AG09319 (cell line): Measurements from ENCODE around the gene SOX18.

Source experiments
- DNase-seq: peaks from one replicate; pipeline ENCODE4 v3.0.0-alpha.2; 2010; ENCODE audit warnings: low read depth; ENCODE audit errors: extremely low read depth
- TF ChIP-seq, protein P1 (sequence below): IDR thresholded peaks from 2 replicates; pipeline ENCODE4 v1.5.1; 2011; ENCODE audit warnings: low read depth, mild to moderate bottlenecking, inconsistent platforms, low read length, moderate library complexity

The SOX18 gene

DNA sequence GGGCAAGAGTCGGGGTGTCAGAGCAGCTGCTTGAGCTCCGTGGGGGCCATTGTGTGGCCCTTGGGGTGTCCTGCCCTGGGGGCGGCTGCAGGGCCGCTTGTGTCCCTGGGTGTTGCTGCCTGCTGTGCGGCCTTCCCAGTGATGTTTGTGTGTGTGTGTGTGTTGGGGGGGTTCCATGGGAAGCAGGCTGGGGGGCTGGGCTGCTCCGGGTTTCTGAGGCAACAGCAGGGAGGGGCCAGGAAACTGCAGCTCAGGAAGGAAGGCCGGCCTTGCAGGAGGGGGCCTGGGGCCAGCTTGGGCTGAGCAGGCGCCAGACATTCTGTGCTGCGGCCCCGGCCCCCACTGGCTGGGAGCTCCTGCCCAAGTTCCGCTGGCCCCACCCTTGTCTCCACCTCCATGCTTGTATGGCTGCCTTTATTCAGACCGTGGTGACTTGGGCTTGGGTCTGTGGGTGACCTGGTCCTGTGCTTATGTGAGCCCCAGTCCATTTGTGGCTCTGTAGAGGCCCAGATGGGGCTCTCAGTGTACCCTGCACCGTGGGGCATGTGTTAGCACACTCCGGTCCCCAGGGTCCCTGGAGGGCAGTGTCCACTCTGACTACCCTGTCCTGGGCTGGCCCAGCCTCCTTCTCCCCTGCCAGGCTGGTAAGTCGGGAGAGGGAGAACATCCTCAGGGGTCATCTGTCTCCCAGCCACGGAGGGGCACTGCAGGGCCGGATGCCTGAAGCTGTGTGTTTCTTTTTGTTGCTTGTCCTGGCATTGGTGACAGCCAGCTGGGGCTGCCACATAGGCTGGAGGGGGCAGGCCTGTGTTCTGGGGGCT is 4.6 kb upstream of the SOX18 start:
- TF ChIP-seq, protein P1, sequence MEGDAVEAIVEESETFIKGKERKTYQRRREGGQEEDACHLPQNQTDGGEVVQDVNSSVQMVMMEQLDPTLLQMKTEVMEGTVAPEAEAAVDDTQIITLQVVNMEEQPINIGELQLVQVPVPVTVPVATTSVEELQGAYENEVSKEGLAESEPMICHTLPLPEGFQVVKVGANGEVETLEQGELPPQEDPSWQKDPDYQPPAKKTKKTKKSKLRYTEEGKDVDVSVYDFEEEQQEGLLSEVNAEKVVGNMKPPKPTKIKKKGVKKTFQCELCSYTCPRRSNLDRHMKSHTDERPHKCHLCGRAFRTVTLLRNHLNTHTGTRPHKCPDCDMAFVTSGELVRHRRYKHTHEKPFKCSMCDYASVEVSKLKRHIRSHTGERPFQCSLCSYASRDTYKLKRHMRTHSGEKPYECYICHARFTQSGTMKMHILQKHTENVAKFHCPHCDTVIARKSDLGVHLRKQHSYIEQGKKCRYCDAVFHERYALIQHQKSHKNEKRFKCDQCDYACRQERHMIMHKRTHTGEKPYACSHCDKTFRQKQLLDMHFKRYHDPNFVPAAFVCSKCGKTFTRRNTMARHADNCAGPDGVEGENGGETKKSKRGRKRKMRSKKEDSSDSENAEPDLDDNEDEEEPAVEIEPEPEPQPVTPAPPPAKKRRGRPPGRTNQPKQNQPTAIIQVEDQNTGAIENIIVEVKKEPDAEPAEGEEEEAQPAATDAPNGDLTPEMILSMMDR: no peak
- DNase-seq: no peak

GRCh38 chr20:64052987-64053840 is 3.8 kb upstream of the SOX18 start:
- no peak for DNase-seq
- TF ChIP-seq, protein P1: no peak

GRCh38 chr20:64052326-64052722 is 2.9 kb upstream of the SOX18 start:
- TF ChIP-seq, protein P1: no peak
- no peak for DNase-seq

DNA sequence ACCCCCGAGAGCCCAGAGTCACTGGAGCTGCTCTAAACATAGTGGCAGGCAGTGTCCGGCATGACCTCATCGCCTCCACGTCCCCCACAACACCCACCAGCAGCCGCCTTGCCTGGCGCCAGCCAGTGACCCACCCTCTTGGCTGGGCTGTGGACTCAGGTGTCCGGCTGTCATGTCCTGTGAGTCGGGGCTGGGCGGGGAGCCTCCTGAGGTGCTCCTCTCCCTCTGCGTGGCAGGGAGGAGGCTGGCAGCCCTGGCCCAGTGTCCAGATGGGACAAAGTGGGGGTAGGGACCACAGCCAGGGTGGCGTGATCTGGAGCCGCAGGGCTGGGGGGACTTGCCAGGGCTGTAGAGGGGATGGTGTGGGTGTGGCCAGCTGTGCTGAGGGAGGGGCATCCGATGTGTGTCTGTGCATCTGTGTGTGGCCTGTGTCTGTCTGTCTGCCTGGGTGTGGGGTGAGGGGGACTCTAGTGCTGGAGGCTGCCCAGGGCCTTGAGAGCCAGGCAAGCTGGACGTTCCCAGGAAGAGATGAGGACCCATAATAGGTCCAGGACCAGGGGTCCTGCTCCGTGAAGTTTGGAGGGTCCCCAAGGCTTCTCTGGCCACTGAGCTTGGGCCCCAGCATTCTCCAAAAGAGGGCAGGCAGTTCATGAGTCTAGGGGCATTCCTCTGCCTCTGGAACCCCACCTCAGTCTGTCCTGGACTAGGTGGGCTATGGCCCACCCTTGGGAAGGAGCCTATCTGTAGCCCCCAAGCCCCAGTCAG is 2.3 kb upstream of the SOX18 start:
- TF ChIP-seq, protein P1: no peak
- no peak for DNase-seq

- TF ChIP-seq, protein P1: no peak
- DNase-seq: no peak
Observed at GRCh38 chr20:64051033-64051452, 1.6 kb upstream of the SOX18 start.

DNA sequence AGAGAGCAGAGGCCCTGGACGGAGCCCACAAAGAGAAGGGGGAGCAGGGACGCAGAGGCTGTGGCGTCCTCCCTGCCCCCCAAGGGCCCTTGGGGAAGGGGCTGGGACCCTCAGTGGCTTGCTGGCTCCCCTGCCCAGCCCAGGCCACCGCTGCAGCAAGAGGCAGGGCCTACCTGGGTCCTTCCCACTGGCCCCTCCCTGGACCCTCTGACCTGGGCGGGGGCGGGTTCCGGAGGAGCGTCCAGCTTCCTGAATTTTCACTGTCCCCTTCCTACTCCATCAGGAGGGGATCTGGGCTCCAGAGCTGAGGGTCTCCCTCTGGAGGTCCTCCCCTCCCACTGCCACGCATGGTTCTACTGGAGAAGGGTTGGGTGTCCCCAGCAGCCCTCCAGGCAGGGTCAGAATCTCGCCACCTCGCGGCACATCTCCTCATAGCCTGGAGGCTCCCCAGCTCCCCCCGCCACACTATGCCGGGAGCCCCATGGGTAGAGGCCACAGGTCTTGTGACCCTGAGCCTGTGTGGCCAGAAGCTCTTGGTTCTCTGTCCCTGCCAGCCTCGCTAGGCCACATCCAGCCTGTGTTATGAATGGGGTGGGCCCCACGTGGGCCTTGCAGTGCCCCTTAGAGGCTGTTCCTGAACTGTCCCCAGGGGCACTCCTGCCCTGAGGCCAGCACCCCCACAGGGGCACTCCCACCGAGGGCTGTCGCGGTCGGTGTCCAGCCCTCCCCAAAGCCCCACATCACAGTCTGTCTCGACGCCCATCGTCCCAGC is 1.0 kb upstream of the SOX18 start:
- TF ChIP-seq, protein P1: no peak
- no peak for DNase-seq
